ENCODE measurements around the gene NIP7. TPM values are rescaled to one million over a fixed set of nuclear protein-coding genes. Genes with fewer than 3 reads are reported as not detected.

Gene NIP7
- total RNA-seq, 4 donors from 2014 or later, result 6.2 to 21.7 (median 16.9) TPM

- Histone ChIP-seq H3K4me3 (no peak overlapping the region), H3K4me1 (no peaks in the 10 kb centered on the region), H3K36me3 (no peaks in the 10 kb centered on the region), H3K9me3 (no peaks in the 10 kb centered on the region), H3K27me3 (no peaks in the 10 kb centered on the region), H3K27ac (no peak overlapping the region)
- intact Hi-C loops (cut with DNase I; ENCODE audit: low total_unique reads), result no loop called here
- TF ChIP-seq POLR2A (IDR thresholded peaks at IDR 0.05) (no peak), CTCF (IDR thresholded peaks at IDR 0.05) (no peak)
- no peak for DNase-seq
These were observed 42.8 kb downstream of the NIP7 start for GRCh38 chr16:69382421-69382820.

- TF ChIP-seq CTCF (IDR thresholded peaks at IDR 0.05) (no peak), POLR2A (IDR thresholded peaks at IDR 0.05) (no peak)
These were observed 45.4 kb downstream of the NIP7 start for GRCh38 chr16:69384974-69385373.

GRCh38 chr16:69386596-69386995, 47.0 kb downstream of the NIP7 start:
- H3K4me1 ChIP-seq, result no peaks in the 10 kb centered on the region
- H3K27ac ChIP-seq, result peak overlapping the region; percentile 93 to 94
- intact Hi-C loops (cut with DNase I; ENCODE audit: low total_unique reads), result no loop called here
- no peaks in the 10 kb centered on the region for H3K27me3 ChIP-seq
- H3K9me3 ChIP-seq, result no peaks in the 10 kb centered on the region
- TF ChIP-seq POLR2A (IDR thresholded peaks at IDR 0.05) (no peak), CTCF (IDR thresholded peaks at IDR 0.05) (no peak)
- no peak for DNase-seq
- H3K36me3 ChIP-seq, result no peaks in the 10 kb centered on the region
- H3K4me3 ChIP-seq, result peak overlapping the region in 1 of 2 donors; percentile 91

More at GRCh38 chr16:69384974-69385373, 45.4 kb downstream of the NIP7 start:
- peak overlapping the region; percentile 56 to 91 for H3K4me3 ChIP-seq
- H3K27me3 ChIP-seq, result no peaks in the 10 kb centered on the region
- intact Hi-C loops (cut with DNase I; ENCODE audit: low total_unique reads), result no loop called here
- H3K4me1 ChIP-seq, result no peaks in the 10 kb centered on the region
- peak overlapping the region; percentile 93 to 94 for H3K27ac ChIP-seq
- DNase-seq, result no peak
- no peaks in the 10 kb centered on the region for H3K9me3 ChIP-seq
- H3K36me3 ChIP-seq, result no peaks in the 10 kb centered on the region

Other genes starting within 250 kb of the NIP7 start
- 1 to 10 TPM in 3 of 4 donors, under 1 TPM in 1; under 0.01 to 2.6 (median 1.8) TPM for gene HAS3, start 234.1 kb upstream of the NIP7 start, total RNA-seq
- gene CHTF8, start 207.2 kb upstream of the NIP7 start, total RNA-seq, result 100 to 1,000 TPM in 1 of 4 donors, 10 to 100 TPM in 3; 29.7 to 120 (median 65.3) TPM
- 10 to 100 TPM; 12.1 to 45.1 (median 31.4) TPM for gene UTP4, start 207.1 kb upstream of the NIP7 start, total RNA-seq
- 10 to 100 TPM; 28.2 to 88.0 (median 59.5) TPM for gene SNTB2, start 152.6 kb upstream of the NIP7 start, total RNA-seq
- gene VPS4A, start 28.4 kb upstream of the NIP7 start, total RNA-seq, result 10 to 100 TPM; 14.6 to 39.5 (median 25.0) TPM
- gene PDF, start 9.2 kb upstream of the NIP7 start, total RNA-seq, result 10 to 100 TPM in 2 of 4 donors, 1 to 10 TPM in 2; 3.2 to 69.9 (median 13.2) TPM
- 10 to 100 TPM; 39.4 to 58.8 (median 43.0) TPM for gene COG8, start 208 bp upstream of the NIP7 start, total RNA-seq
- gene TMED6, start 12.0 kb downstream of the NIP7 start, total RNA-seq, result under 1 TPM in 1 of 4 donors, not detected in 3; 0.98 TPM
- 10 to 100 TPM; 13.5 to 62.2 (median 27.1) TPM for gene TERF2, start 46.2 kb downstream of the NIP7 start, total RNA-seq
- 10 to 100 TPM; 24.1 to 70.3 (median 57.6) TPM for gene CYB5B, start 84.8 kb downstream of the NIP7 start, total RNA-seq
- gene NFAT5, start 226.2 kb downstream of the NIP7 start, total RNA-seq, result 100 to 1,000 TPM in 1 of 4 donors, 10 to 100 TPM in 3; 37.4 to 109 (median 61.7) TPM

Data from uterus (tissue), 4 donors.